GM23338 (cell line): ENCODE data around the gene NDUFAF7. TPM values are rescaled to one million over a fixed set of nuclear protein-coding genes. Genes with fewer than 3 reads are reported as not detected.

ENCODE experiments used
- ATAC-seq: fragments of 200-7000 bp; cut with Tn5 transposase; 3 replicates; pipeline ENCODE4 v1.9.1; 2020
- DNase-seq: peaks from one replicate; pipeline ENCODE4 v3.0.0-alpha.2; 2015; ENCODE audit warnings: low spot score
- H2AFZ ChIP-seq: fragments of 200-600 bp; sonication (generic); 2 replicates; pipeline ENCODE4 v1.8.0; 2016; ENCODE audit warnings: antibody characterized with exemption, mild to moderate bottlenecking, moderate library complexity
- H3F3A ChIP-seq: fragments of 200-600 bp; sonication (generic); replicated peaks from 2 replicates; pipeline ENCODE4 v1.8.0; 2017; ENCODE audit warnings: antibody characterized with exemption, mixed run types, low read depth
- H3K27ac ChIP-seq: fragments of 200-600 bp; sonication (generic); 2 replicates; pipeline ENCODE4 v1.6.1; 2016; ENCODE audit warnings: low read depth
- H3K27me3 ChIP-seq: fragments of 200-600 bp; sonication (generic); 2 replicates; pipeline ENCODE4 v1.8.0; 2016; ENCODE audit warnings: mild to moderate bottlenecking, mixed run types, moderate library complexity; ENCODE audit not compliant: insufficient read depth
- H3K36me3 ChIP-seq: fragments of 200-600 bp; sonication (generic); 2 replicates; pipeline ENCODE4 v1.8.0; 2016; ENCODE audit warnings: mild to moderate bottlenecking; ENCODE audit not compliant: insufficient read depth
- H3K4me1 ChIP-seq: fragments of 200-600 bp; sonication (generic); 2 replicates; pipeline ENCODE4 v1.8.0; 2016; ENCODE audit warnings: mild to moderate bottlenecking, moderate library complexity; ENCODE audit not compliant: insufficient read depth
- H3K4me2 ChIP-seq: fragments of 200-600 bp; sonication (generic); 2 replicates; pipeline ENCODE4 v1.7.1; 2017; ENCODE audit warnings: mixed run types
- H3K4me3 ChIP-seq: fragments of 200-600 bp; sonication (generic); 2 replicates; pipeline ENCODE4 v1.6.1; 2016; ENCODE audit warnings: mixed run types
- H3K79me2 ChIP-seq: fragments of 200-600 bp; sonication (generic); replicated peaks from 2 replicates; pipeline ENCODE4 v1.8.0; 2017; ENCODE audit warnings: mild to moderate bottlenecking; ENCODE audit not compliant: insufficient read depth
- H3K9me2 ChIP-seq: fragments of 200-600 bp; sonication (generic); 2 replicates; pipeline ENCODE4 v1.8.0; 2017; ENCODE audit not compliant: insufficient read depth
- H4K20me1 ChIP-seq: fragments of 200-600 bp; sonication (generic); replicated peaks from 2 replicates; pipeline ENCODE4 v1.8.0; 2017; ENCODE audit warnings: mild to moderate bottlenecking; ENCODE audit not compliant: insufficient read depth
- H3K27ac Mint-ChIP-seq: 2 replicates; pipeline ENCODE4 v1.8.0; 2020; ENCODE audit warnings: inconsistent platforms, mild to moderate bottlenecking, moderate library complexity, mixed read lengths
- H3K27me3 Mint-ChIP-seq: 3 replicates; pipeline ENCODE4 v1.8.0; 2022; ENCODE audit warnings: low read depth, mild to moderate bottlenecking, moderate library complexity, mixed read lengths, inconsistent platforms; ENCODE audit not compliant: insufficient read depth, poor library complexity
- H3K36me3 Mint-ChIP-seq: 3 replicates; pipeline ENCODE4 v1.8.0; 2021; ENCODE audit warnings: low read depth, mild to moderate bottlenecking, inconsistent platforms, moderate library complexity, mixed read lengths
- H3K4me1 Mint-ChIP-seq: 3 replicates; pipeline ENCODE4 v1.8.0; 2020; ENCODE audit warnings: mild to moderate bottlenecking, inconsistent platforms, mixed read lengths
- H3K4me3 Mint-ChIP-seq: 3 replicates; pipeline ENCODE4 v1.8.0; 2021; ENCODE audit warnings: moderate library complexity, mild to moderate bottlenecking, inconsistent platforms, mixed read lengths
- H3K9me3 Mint-ChIP-seq: 3 replicates; pipeline ENCODE4 v1.8.0; 2020; ENCODE audit warnings: moderate library complexity, mild to moderate bottlenecking, inconsistent platforms, mixed read lengths
- ETS1 ChIP-seq: IDR thresholded peaks from 2 replicates; pipeline ENCODE4 v1.6.1; 2016; ENCODE audit warnings: antibody characterized with exemption
- EZH2 ChIP-seq: fragments of 200-600 bp; sonication (generic); IDR thresholded peaks from one replicate; pipeline ENCODE4 v1.8.0; 2017; ENCODE audit warnings: antibody characterized with exemption, mild to moderate bottlenecking, low read depth; ENCODE audit not compliant: unreplicated experiment
- EZH2phosphoT487 ChIP-seq: fragments of 200-600 bp; sonication (generic); IDR thresholded peaks from one replicate; pipeline ENCODE4 v1.8.1; 2018; ENCODE audit warnings: antibody characterized with exemption; ENCODE audit not compliant: unreplicated experiment
- JUNB ChIP-seq: IDR thresholded peaks from one replicate; pipeline ENCODE4 v1.6.1; 2016; ENCODE audit warnings: antibody characterized with exemption; ENCODE audit not compliant: unreplicated experiment
- NANOG ChIP-seq: IDR thresholded peaks from 2 replicates; pipeline ENCODE4 v1.6.1; 2016; ENCODE audit warnings: antibody characterized with exemption, borderline replicate concordance
- POLR2AphosphoS5 ChIP-seq: IDR thresholded peaks from 2 replicates; pipeline ENCODE4 v1.6.1; 2016; ENCODE audit warnings: antibody characterized with exemption, low read depth
- REST ChIP-seq: IDR thresholded peaks from one replicate; pipeline ENCODE4 v1.6.1; 2018; ENCODE audit warnings: antibody characterized with exemption; ENCODE audit not compliant: unreplicated experiment
- STAT1 ChIP-seq: IDR thresholded peaks from one replicate; pipeline ENCODE4 v1.6.1; 2016; ENCODE audit warnings: antibody characterized with exemption; ENCODE audit not compliant: unreplicated experiment
- ZNF114 ChIP-seq: fragments of 250-450 bp; sonication (Bioruptor Pico); IDR thresholded peaks from 2 replicates; pipeline ENCODE4 v1.5.0; 2020; ENCODE audit warnings: mild to moderate bottlenecking, moderate library complexity
- ZNF462 ChIP-seq: fragments of 250-450 bp; sonication (Bioruptor Pico); IDR thresholded peaks from 2 replicates; pipeline ENCODE4 v1.5.0; 2020; ENCODE audit warnings: mild to moderate bottlenecking, moderate library complexity
- polyA plus RNA-seq: library from polyadenylated mRNA; unstranded; fragments of >200 nt; fragmentation: Nextera tagmentation; extraction: Ambion mirVana; gene quantifications from 2 replicates; pipeline ENCODE4 v1.2.1, GENCODE V29; 2016
- total RNA-seq: library from RNA; depleted of rRNA; stranded (reverse); fragments of >200 nt; shearing (Covaris generic); gene quantifications from 2 replicates; pipeline ENCODE4 v1.2.3, GENCODE V29; 2014

Gene NDUFAF7
- total and polyA plus RNA-seq, 2 experiments from 2014 or later: 47.4 to 58.2 TPM

DNA sequence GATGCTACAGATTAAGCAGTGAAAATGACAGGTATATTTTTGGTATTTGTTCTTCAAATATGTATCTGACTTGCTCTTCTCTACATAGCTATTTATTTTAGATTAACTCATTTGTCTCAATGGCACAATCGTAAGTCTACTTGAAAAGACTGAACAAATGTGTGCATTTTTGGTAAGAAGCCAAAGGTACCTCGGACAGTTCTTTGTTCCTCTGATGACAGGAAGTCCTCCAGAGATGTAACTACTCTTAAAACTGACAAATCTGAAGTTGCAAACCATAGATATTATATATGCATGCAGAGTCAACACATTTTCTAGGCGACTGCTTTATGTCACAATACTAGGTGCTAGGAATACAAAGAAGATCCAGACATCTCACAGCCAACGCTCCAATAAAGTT lies 36.7 kb downstream of the NDUFAF7 start:
- H3K79me2 ChIP-seq: no peaks in the 10 kb centered on the region
- Mint-ChIP-seq H3K4me1 (peaks cover 30% of the 10 kb centered on the region), H3K36me3 (peaks cover 33% of the 10 kb centered on the region), H3K27ac (no peak overlapping the region), H3K27me3 (no peaks in the 10 kb centered on the region), H3K4me3 (no peak overlapping the region), H3K9me3 (no peaks in the 10 kb centered on the region)
- H3K27ac ChIP-seq: no peak overlapping the region
- no peaks in the 10 kb centered on the region for H3K9me2 ChIP-seq
- no peak overlapping the region for H2AFZ ChIP-seq
- H3K4me3 ChIP-seq: no peak overlapping the region
- TF ChIP-seq NANOG: no peak
- no peak for TF ChIP-seq ZNF462 (CRISPR knock-in tag)
- no peak for TF ChIP-seq STAT1
- TF ChIP-seq REST: no peak
- no peak for TF ChIP-seq JUNB
- TF ChIP-seq EZH2: no peak
- no peak for TF ChIP-seq ETS1
- no peak for TF ChIP-seq ZNF114 (CRISPR knock-in tag)
- no peak for TF ChIP-seq POLR2AphosphoS5
- TF ChIP-seq EZH2phosphoT487: no peak
- no peaks in the 10 kb centered on the region; the same call in 1 of the 2 replicates for H4K20me1 ChIP-seq
- DNase-seq: no peak
- H3K4me2 ChIP-seq: no peak overlapping the region
- ATAC-seq: no peak
- no peaks in the 10 kb centered on the region for H3F3A ChIP-seq
- no peaks in the 10 kb centered on the region for H3K27me3 ChIP-seq
- peaks cover 9% of the 10 kb centered on the region for H3K4me1 ChIP-seq
- H3K36me3 ChIP-seq: peaks cover 12% of the 10 kb centered on the region
